Hindlimb muscle (tissue), 1 donor: ENCODE data around the gene IGSF8. TPM values are rescaled to one million over a fixed set of nuclear protein-coding genes. Genes with fewer than 3 reads are reported as not detected.
A peak's percentile ranks its signal among the peaks of the same experiment; 100 is the strongest.

Experiments
- DNase-seq: peaks from one replicate; pipeline ENCODE4 v3.0.0-alpha.2; 2013
- polyA plus RNA-seq: library from polyadenylated mRNA; unstranded; fragments of 120-200 nt; gene quantifications from one replicate; pipeline ENCODE4 v1.2.1, GENCODE V29; 2013; ENCODE audit not compliant: insufficient read length

Gene IGSF8
- polyA plus RNA-seq, 1 donor: 21.6 TPM

DNA sequence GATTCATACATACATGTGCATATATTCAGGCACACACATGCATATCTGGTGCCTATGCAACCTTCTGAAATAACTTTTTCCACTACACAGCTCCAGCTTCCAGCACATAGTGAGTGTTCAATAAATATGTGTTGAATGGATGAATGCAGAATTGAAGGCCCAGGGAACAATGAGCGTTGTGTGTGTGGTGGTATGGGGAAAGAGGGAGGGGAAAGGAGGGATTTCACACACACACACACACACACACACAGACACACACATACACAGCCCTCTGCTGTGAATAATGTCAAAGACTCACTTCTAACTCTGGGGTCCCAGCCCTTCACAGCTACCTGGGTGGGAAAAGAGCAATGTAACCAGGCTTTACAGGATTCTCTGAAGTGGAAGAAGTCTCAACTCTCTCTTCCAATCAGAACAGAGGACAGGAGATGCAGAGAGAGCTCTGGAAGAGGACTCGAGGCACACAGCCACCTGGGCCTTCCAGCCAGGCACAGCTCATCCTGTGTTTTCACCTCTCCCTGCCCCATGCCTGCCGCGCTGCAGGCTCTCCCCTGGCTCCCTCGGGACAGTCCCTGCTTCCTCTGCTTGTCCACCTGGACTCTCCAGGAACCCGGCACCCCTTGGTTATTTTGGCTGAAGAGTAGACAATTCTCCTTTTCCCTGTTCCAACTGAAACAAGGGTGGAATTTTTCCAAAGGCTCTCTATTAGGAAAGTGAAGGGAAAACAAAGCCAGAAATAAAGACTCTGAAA lies 5.4 kb upstream of the IGSF8 start:
- no peak for DNase-seq

DNA sequence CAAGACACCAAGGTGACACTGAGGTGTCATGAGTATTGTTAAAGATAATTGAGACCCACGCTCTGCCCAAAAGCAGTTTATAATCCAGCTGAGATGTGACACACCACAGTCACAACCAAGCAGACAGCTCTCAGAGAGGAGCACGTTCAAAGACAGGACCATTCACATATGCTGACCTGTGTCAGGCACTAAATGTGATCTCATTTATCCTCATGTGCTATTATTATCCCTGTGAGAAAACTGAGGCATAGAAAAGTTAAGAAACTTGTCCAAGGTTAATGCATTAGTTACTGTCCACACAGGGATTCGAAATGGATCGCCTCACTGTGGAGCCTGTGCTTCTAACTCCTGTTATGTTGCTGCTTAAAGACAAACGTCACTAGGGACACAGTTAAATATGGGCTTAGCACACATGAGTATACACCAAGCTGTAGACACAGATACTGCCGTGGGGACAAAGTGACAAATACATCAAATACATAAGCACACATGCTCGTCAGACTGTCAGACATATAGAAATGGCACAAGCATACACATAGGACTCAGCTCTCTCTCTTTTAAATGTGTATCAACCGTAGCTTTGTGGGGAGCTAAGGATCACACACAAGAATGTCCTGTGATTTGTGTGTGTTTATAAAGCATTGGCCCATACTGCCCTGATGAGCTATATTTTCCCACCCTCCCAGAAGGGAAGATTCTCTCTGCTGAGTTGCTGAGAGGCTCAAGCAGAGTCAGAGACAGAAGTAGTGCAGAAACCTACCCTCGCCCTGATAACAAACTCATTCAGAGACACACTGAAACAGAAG lies 3.5 kb upstream of the IGSF8 start:
- no peak for DNase-seq

DNA sequence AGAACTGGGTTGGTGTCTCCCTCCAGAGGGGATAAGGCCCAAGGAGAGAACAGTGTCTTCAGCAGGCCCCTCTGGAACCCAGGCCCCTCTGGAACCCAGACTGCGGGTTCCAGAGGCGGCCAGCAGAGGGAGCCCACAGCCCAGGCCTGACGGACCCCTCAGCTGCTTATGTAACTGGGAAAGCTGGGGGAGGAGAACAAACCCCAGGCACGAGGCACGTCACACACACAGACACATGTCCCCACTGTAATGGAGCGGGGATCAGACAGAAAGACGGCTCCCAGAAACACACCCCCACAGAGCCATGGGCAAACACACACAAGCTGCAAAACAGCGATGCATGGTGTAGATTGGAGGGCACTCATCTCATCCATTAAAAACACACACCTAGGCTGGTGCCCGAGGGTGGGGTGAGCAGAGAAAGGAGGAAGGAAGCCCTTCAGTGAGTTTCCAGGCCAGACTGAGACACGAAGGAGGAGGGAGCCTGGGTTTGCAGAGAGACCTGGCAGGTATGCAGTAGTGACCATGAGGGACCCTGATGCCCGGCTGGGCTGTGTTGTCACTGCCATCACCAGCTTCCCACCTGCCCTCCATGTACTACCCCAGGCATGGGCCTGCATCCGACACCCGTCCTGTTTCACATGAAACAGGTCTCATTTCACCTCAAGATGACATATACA lies 2.8 kb upstream of the IGSF8 start:
- DNase-seq: peak; percentile 85

DNA sequence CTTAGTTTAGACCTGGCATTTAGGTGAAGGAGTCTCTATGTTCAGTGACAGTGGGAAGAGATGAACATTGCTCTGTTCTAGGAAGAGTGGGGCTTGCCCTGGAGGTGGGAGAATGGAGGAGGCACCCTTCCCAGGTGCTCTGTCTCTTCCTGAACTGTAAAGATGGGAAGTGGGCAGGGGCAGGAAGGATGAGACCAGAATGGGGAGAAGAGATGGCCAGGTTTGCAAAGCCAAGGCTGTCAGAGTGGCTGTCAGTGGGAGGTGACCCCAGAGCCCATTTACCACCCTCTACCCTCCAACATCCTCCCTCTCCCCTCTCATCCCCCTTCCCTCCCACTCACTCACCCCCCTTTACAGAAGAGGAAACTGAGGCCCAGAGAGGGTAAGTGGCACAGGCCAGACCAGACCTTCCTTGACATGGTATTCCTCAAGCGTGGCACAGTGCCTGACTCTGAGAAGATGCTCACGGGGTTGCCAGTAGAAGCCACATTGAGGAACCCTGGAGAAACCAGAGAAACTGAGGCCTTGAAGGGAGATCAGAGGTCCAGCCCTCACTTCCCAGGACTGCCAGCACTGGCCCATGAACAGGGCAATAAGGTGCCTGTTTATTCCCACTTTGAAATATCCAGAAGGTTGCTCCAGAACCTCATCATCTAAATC lies 1.4 kb upstream of the IGSF8 start:
- DNase-seq: no peak

DNA sequence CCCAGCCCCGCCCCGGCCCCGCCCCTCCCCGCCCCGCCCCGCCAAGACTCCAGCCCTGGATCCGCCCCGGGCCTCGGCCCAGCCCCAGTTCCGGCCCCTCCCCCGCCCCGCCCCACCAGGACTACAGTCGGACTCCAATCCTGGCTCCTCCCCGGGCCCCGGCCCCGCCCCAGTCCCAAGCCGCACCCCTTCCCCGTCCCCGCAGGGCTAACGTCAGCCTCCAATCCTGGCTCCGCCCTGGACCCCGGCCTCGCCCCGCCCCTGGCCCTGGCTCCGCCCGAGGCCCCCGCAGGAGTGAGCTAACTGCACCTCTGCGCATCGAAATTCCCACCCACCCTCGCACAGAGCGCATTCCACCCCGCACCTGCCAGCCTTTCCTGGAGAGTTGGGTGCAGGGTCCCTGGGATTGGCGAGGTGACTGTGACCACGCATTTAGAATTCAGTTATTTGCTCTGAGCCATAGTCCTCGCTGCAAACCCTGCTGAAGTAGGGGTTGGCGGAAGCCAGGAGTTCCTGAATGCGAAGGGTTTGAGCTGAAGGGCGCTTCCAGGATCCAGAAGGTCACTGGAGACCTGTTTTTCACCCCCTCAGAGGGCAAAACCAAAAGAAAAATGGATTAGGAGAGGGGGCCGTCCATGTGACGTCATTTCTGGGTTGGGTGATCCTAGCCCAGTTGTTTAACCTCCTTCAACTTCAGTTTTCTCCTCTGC lies 588 bp upstream of the IGSF8 start:
- peak; percentile 94 for DNase-seq

DNA sequence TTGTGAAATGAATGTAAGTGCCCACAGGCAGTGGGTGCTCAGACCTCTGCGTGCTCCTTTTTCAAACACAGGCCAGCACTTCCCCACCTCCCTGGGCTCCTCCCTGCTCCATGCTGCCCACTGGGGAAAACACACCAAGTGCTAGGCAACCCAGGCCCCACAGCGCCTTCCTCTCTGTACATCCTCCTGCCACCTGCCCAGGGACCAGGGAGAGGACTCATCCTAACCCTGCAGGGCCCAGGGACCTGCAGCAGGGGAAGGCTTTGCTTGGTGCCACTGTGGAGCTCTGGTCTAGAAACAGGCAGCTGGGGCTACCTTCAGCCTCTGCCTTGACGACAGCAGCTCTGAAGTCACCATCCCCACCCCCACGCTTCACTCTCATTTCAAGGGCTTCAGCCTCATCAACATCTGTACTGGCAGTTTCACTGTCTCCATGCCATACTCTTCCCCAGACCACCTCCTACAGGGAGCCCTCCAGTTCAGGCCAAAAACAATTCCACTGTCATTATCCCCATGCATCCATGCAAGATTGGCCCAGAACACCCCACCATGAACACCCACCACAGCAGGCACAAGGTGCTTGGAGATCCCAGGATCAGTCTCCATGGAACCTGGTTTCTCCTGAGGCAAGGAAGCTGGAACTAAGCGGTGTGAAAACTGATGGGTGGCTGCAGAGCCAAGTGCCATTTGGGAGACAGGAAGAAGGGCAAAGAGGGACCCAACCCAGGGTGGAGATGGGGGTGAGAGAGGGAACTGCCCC lies 1.1 kb downstream of the IGSF8 start:
- no peak for DNase-seq

DNA sequence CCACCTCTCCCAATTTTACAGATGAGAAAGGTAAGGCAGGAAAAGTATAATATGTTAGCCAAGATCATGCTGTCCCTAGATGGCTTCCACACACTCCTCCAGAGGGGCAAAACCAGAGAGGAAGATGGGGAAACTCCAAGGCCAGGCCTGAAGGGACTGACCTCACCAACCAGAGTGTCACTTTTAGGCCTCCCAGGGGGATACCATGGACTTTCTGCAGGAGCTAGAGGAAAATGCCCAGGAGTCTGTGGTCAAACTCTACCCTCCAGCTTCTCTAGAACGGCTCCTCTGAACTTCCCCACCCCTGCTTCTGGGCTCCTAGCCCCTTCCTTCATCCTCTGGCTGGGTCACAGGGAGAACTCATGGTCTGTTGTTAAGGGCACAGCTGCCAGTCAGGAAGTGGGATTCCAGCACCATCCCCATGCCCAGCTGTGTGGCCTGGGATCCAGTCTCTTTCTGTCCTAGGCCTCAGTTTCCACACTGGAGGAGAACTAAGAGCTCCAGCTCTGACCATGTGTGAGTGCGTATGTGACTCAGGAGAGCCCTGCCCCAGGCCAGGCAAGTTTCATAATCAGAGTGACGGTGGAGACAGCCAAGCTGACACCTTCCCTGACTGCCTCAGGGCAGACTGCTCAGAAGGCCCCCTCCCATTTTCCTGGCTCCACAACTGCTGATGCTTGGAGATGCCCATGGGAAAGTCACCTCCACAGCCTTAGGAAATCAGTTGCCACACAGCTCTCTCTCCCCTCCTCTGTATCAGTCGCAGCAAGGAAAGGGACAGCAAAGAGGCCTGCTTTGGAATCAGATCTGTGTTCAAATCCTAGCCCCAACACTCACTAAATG lies 1.9 kb downstream of the IGSF8 start:
- DNase-seq: no peak

DNA sequence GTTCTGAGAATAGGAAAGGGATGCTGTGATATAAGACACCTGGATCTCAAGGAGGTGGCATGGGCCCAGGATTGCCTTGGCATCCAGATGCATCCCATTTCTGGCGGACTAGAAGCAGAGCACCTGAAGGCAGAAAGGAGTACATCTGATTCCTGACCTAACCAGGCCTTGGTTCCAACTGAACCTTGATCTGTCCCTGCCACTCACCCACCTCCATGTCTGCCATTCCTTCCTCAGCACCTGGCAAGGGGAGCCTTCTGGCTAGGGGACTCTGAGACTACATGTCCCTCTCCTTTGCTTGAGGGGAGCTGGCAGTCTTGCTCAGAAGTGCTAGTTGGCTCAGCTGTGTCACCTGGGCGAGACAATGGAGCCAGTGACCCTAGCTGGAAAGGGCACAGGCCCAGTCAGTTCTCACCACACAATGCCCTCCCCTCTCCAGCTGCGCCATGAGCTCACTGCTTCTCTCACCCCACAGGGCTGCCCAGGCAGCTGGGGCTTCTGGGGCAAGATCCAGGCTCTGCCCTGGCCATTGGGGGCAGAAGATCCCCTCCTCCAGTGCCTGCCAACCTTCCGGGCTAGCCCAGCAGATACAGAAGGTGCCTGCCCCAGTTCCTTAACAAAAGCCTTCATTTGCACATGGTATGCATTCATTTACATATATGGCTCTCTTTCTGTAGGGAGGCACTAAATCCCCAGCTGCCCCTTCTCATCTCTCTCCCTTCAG lies 2.9 kb downstream of the IGSF8 start:
- DNase-seq: no peak

DNA sequence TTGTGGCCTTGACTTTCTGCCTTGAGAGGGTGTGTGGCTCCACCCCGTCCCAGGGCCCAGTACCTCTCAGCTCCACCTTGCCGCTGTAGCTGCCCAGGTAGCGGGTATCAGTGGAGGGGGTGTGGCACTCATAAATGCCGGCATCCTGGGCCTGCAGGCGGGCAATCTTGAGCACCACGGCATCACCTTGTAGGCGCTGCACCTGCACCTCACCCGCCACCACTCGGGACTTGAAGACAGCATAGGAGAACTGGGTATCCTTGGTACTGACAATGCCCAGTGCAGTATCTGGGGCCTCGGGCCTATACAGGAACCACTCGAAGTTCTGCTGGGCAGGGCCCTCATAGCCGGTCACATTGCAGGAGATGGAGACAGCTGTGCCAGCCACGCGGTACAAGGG lies 3.6 kb downstream of the IGSF8 start:
- DNase-seq: no peak

DNA sequence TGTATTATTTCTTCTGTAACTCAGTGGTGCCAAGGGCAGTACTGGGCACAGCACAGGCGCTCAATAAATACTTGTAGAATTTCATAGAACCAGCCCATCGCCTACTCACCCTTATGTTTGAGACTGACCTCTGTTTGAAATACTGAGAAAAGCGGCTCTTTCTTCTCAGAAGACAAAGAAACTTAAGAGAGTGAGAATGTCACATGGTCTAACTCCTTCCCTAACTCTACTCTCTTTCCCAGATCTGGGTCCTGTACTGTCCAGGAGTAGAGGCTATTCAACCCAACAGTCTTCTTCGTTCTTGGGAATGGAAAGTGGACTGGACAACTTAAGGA lies 4.2 kb downstream of the IGSF8 start:
- DNase-seq: no peak

DNA sequence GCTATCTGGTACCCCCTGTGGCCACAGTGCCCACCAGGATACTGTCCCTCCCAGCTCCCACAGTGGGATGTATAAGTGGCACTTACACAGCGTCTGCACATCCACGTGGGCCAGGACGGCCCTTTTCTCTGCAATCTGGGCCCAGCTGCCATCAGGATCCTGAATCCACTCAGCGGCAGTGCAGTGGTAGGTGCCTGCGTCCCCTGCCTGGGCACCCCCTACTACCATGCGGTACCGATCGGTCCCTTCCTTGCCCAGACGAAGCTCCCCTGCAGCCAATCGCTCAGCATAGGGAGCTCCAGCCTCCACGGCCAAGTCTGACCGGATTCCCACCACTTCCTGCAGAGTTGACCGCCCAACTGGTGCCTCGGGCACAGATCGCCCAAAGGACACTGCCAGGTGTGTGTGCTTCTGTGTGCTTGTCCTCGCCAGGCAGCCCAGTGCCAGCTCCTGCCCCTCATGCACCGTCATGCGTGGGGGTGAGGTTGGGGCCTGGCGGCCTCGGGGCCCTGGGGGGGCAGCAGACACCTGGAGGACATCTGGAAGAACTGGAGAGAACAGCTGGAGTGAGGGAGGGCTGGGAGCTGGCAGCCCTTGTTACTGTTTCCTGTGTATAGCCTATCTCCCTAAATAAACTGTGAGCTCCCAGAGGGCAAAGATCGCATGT lies 4.7 kb downstream of the IGSF8 start:
- DNase-seq: no peak

DNA sequence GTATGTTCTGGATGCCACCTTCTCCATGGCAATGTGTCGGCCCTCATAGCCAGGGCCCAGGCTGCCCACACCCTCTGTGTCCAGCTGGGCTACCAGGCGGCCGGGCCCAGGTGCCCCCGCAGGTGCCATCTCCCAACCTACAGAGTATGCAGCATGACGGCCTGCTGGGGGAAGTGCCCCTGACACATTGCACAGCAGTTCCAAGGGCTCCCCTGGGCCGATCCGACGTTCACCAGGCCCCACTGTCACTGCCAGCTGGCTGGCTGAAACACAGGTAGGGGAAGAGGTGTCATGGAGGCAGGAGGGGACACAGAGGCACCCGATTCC lies 5.4 kb downstream of the IGSF8 start:
- DNase-seq: no peak

DNA sequence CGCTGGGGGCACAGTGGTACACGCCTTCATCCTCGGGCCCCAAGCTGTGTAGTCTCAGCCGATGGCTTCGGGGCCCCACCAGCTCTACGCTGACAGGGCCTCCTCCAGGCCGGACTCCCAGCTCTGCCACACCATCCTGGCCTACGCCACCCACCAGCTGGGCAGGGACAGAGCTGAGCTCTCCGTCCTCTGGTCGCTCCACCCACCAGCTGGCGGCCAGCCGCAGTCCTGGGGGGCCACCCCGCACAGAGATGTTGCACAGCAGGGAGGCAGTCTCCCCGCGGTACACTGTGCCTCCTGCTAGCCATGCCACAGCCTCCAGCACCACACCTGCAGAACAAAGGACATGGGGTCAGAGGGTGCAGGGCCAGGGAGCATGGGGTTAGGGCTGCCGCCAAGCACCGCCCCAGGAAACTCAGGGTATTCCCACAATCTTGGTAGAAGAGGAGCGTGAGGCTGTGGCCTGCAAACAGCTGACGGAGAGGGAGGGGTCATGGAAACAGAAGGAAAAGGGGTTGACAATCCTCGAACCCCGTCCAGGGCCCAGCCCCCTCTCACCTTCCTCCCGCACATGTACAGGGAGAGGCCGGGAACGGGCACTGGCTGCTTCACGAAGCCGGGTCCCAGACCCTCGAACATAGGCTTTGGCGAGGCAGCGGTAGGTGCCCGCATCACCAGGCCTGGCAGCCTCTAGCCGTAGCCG lies 5.9 kb downstream of the IGSF8 start:
- DNase-seq: no peak

DNA sequence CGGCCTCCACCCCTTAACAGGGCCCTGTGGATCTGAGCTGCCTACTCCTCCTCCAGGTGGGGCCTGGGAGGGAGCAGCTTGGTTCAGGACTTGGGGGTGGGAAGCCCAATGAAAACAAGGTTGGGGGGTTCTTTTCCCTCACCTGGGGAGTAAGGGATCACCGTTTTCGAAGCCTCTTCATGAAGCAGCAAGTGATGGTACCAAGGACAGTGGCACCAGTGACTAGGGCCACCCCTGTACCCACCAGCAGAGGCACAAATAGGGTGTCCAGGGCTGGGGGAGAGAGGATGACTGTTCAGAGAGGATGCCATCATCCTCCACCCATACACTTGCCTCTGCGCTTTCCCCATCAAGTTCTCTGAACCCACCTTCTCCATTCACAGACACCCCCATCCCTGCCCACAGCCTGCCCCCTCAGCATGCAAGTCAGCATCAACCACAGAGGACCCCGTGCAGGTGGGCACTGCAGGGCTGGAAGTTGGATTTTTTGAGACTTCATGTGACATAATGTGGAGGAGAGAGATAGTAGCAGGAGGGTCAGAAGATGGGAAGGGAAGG lies 6.7 kb downstream of the IGSF8 start:
- no peak for DNase-seq

DNA sequence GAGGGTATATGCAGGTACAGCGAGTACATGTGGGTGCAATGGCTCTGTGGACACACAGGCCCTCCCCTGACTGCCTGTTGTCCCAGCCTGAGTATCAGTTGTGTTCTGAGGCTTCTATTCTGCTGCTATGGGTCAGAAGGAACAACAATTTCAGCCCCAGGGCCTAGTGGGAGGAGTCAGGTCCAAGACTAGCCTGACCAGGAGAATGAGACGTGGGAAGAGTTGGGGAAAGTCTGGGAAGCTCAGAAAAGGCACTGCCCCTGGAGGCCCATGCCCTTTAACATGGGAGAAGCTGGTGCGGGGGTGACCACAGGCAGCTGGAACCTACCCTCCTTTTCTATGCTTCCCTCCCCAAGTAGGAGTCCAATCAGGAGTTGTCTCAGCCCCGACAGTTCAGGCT lies 7.7 kb downstream of the IGSF8 start:
- DNase-seq: no peak

DNA sequence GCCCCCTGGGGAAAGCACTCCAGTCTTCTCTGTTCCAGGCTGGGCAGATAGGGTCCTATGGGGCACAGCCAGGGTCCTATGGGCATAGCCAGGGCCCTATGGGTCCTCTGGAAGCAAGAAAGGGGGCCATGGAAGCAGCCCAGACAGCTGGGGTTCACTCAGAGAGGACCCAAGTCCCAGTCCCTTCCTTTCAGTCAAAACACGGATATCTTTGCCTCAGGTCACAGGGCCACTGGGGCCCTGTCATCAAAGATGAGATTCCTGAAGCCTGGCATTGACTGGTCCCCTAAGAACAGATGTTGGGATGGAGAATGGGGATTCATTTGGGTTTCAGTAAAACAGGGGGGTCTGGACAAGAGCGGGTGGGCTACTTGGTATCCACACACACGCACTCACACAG lies 8.5 kb downstream of the IGSF8 start:
- DNase-seq: no peak

DNA sequence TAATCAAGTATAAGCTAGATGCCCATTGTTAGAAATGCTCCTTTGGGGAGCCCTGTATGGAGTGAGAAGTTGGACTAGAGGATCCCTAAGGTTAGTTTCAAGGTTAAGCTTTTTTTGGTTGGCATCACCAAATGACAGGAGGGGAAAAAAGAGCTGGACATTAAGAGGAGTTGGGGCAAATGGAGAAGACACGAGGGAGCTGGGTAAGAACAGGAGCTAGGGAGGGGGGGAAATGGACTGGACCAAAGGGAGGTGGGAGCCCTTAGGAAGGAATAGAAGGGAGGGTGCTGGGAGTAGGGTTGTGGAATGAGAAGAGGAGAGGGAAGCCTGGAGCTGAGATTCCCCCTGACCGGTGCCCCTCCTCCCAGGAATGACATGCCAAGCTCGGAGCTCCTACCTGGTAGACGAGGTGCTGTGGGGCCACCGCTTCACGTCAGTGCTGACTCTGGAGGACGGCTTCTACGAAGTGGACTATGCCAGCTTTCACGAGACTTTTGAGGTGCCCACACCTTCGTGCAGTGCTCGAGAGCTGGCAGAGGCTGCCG lies 11.2 kb downstream of the IGSF8 start:
- DNase-seq: no peak

DNA sequence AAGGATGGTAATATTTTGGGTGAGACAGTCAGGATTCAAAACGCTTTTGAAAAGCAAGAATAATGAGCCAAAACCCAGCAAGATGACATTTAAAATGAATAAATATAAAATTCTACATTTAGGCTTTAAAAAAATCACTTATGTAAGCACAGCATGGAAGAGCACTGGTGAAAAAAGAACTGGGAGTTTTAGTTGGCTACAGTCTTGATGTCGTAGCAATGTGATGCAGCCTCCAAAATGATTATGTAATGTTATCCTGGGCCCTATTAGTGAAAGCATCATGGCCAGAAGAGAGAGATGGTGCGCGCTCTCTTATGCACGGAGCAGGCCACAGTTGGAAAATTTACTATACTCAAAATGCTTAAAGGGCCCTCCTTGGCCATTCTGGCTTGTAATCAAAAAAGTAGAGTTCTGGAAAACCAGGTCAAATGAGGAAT lies 11.9 kb downstream of the IGSF8 start:
- peak; percentile 69 for DNase-seq
